GM12891 (cell line): ENCODE measurements around the gene CNPY1.

Source experiments
- DNase-seq: peaks from one replicate; pipeline ENCODE4 v3.0.0; 2011; ENCODE audit warnings: low spot score; ENCODE audit not compliant: insufficient read length
- FAIRE-seq: peaks from 2 replicates; lab custom pipeline; 2011; peaks lifted over from hg19 to GRCh38; lab: Jason Lieb, UNC
- PAX5 ChIP-seq: IDR thresholded peaks from 2 replicates; pipeline ENCODE4 v1.6.1; 2011; ENCODE audit warnings: low read length, moderate library complexity, mild to moderate bottlenecking; ENCODE audit not compliant: insufficient read depth, severe bottlenecking
- POLR2A ChIP-seq: IDR thresholded peaks from 2 replicates; pipeline ENCODE4 v1.6.1; 2011; ENCODE audit warnings: low read depth, low read length, control low read depth
- POLR2AphosphoS5 ChIP-seq: IDR thresholded peaks from 2 replicates; pipeline ENCODE4 v1.6.1; 2011; ENCODE audit warnings: low read depth, low read length, control low read depth
- POU2F2 ChIP-seq: IDR thresholded peaks from 2 replicates; pipeline ENCODE4 v1.6.1; 2011; ENCODE audit warnings: low read depth, mild to moderate bottlenecking, control low read depth, low read length, moderate library complexity
- SPI1 ChIP-seq: IDR thresholded peaks from 2 replicates; pipeline ENCODE4 v1.6.1; 2011; ENCODE audit warnings: low read depth, low read length, control low read depth
- TAF1 ChIP-seq: IDR thresholded peaks from 2 replicates; pipeline ENCODE4 v1.6.1; 2011; ENCODE audit warnings: low read depth, low read length, control low read depth

Gene CNPY1

DNA sequence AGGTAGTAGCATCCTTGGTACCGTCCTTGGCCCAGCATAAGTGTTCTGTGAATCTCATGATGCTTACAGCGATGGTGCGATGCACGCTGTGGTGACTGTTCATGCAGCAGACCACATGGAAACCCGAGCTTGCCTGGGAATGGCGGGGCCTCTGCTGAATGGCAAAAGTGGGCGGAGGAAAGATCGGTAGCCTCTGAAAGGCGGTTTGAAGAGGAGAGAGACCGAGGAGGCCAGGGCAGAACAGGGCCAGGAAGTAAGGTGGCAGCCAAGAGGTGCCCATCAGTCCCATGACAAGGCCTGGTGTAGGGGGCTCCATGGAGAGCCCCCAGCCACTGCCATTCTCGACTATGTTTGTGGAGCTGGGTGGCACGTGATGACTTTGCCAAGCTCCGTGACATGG, 33.2 kb upstream of the CNPY1 start:
- no peak for TF ChIP-seq POLR2A
- TF ChIP-seq SPI1, result no peak
- no peak for TF ChIP-seq TAF1
- no peak for TF ChIP-seq PAX5
- TF ChIP-seq POLR2AphosphoS5, result no peak
- TF ChIP-seq POU2F2, result no peak

DNA sequence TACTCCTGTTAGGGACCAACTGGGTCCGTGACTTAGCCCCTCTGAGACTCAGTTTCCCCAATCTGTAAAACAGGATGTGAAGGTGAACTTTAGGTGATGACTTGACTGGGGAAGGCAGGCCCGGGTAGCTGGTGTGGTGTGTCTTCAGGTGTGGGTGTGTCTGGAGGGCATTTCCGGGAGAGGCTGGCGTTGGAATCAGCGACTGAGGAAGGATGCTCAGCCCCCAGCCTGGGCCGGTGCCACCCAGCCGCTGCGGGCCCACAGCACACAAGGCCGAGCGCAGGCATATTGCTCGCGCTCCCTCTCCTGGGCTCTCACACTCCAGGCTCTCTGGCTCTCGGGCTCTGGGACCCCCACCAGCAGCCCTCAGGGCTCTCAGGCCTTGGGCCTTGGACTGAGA, 31.7 kb upstream of the CNPY1 start:
- no peak for DNase-seq
- TF ChIP-seq POU2F2, result no peak
- TF ChIP-seq PAX5, result no peak
- no peak for TF ChIP-seq SPI1
- TF ChIP-seq POLR2AphosphoS5, result no peak
- TF ChIP-seq POLR2A, result no peak
- no peak for TF ChIP-seq TAF1
- no peak for FAIRE-seq

More for the DNA sequence above, 33.2 kb upstream of the CNPY1 start:
- FAIRE-seq (no peak), DNase-seq (no peak)

DNA sequence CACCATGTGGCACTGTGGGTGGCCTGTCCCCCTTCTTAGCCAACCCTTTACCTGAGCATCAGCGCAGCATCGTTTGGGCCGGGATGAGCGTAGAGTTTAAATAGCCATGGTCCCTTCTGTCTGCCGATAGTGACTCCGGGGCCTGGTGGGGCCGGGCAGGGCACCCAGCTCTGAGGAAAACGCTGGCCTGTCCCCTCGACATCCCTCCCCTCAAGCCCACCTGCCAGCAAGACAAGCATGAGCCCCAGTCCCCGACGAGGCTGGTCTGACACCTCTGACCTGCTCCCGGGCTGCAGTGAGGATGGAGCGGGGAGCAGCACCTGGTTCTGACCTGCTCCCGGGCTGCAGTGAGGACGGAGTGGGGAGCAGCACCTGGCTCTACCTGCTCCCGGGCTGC, 31.1 kb upstream of the CNPY1 start:
- no peak for TF ChIP-seq SPI1
- TF ChIP-seq TAF1, result no peak
- no peak for TF ChIP-seq POLR2A
- no peak for TF ChIP-seq PAX5
- no peak for TF ChIP-seq POLR2AphosphoS5
- TF ChIP-seq POU2F2, result no peak
- DNase-seq (no peak), FAIRE-seq (no peak)

DNA sequence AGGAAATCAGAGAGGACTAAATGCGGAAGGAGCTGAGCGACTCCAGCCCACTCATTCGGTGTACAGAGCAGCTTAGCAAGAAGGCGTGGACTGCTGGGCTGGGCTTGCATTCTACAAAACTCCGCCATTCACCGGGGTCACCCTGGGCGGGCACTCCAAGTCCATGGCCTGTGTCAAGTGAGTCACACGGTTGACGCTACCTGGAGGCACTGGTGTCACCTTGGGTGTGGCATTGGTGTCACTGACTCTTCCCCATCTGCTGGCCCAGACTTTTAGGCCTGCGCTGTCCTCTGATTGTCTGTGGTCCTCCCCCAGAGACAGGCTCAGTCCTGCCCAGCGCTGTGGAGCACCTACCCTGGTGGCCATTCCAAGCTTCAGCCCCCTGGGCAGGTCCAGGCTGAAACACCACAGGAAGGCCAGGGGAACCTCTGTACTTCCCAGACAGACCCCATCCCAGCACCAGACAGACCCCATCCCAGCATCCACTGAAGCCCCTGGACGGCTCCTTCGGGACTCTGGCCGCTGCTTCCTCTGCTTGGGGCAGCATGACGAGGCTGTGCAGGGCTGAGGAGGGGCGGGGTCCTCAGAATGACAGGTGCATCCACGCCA, 30.6 kb upstream of the CNPY1 start:
- no peak for DNase-seq
- TF ChIP-seq POU2F2, result no peak
- TF ChIP-seq PAX5, result no peak
- no peak for TF ChIP-seq POLR2AphosphoS5
- no peak for TF ChIP-seq POLR2A
- no peak for TF ChIP-seq TAF1
- TF ChIP-seq SPI1, result no peak
- FAIRE-seq, result no peak

DNA sequence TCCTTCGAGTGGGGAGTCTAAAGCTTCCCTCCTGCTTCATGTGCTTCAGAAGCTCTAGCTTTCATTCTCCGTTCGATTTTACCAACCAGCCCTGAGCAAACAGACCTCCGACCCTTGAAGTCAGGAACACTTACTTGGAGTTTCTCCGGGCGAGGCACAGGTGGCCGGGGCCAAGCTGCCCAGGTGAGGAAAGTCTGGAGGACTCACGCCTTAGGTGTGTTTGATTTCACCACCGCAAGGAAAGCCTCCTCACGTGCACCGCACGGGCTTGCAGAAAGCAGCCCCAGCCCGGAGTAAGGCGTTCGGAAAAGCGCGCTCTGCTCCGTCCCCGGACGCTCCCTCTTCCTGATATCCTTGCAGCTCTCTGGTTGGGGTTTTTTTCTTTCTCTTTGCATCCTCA, 30.1 kb upstream of the CNPY1 start:
- FAIRE-seq, result no peak

DNA sequence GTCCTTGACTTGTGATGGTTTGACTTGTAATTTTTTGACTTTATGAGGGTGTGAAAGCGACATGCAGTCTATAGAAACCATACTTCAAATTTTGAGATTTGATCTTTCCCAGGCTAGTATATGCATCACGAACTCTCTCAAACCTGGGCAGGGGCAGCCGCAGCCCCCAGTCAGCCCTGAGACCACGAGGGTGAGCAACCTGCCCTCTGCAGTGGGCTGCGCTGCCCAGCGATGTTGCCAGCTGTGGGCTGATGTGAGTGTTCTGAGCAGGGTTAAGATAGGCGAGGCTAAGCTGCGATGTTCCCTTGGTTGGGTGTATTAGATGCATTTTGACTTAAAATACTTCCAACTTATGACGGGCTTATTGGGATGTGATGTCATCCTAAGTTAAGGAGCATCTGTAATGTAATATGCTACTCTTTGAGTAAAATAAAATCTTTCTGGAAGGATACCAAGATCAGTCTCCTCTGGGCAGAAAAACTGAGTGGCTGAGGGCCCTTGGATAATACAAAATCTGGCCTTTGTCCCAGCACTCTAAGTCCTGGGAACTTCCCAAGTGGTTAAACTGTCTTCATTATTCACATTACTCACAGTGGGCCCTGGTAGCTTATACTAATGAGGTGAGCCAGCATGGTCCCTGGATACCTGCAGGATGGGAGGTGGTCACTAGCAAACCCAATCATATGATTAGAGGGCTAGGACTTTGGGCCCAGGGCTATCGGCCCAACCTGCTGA, 28.4 kb upstream of the CNPY1 start:
- no peak for FAIRE-seq
- TF ChIP-seq POLR2A, result no peak
- no peak for TF ChIP-seq PAX5
- no peak for TF ChIP-seq POLR2AphosphoS5
- no peak for TF ChIP-seq POU2F2
- no peak for TF ChIP-seq SPI1
- no peak for TF ChIP-seq TAF1
- no peak for DNase-seq

More for the DNA sequence above, 30.1 kb upstream of the CNPY1 start:
- no peak for DNase-seq
- TF ChIP-seq PAX5 (no peak), POU2F2 (no peak), POLR2A (no peak), POLR2AphosphoS5 (no peak), SPI1 (no peak), TAF1 (no peak)

DNA sequence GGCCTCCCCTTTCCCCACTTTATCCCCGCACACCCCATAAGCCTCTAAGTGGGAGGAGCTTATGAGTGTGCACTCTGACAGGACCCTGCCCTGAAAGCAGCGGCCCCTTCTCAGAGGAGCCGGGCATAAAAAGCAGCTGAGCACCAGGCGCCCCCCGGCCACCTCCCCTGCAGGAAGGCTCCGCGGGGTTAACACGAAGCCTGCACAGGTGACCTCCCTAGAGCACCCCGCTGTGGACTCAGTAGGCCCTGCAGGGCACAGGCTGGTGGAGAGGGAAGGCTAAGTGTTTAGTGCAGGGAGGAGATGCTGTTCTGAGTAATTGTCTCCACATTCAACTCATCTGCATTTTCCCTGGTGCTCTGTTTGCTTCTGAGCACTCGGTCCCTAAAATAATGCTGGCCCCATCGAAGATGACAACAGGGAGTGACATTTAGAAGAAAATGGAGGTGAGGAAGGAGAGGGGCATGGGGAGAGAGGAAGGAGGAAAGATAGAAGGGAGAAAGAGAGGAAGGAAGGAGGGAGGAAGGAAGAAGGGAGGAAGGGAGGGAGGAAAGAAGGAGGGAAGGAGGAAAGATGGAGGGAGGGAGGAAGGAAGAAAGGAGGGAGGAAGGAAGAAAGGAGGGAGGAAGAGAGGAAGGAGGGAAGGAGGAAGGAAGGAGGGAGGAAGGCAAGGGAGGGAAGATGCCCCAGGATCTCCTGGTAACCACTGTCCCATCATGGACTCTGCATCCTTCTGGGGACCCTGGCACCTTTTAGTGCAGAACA, 25.4 kb upstream of the CNPY1 start:
- FAIRE-seq, result no peak
- no peak for DNase-seq
- TF ChIP-seq PAX5, result no peak
- TF ChIP-seq POU2F2, result no peak
- TF ChIP-seq POLR2A, result no peak
- no peak for TF ChIP-seq SPI1
- no peak for TF ChIP-seq POLR2AphosphoS5
- TF ChIP-seq TAF1, result no peak

DNA sequence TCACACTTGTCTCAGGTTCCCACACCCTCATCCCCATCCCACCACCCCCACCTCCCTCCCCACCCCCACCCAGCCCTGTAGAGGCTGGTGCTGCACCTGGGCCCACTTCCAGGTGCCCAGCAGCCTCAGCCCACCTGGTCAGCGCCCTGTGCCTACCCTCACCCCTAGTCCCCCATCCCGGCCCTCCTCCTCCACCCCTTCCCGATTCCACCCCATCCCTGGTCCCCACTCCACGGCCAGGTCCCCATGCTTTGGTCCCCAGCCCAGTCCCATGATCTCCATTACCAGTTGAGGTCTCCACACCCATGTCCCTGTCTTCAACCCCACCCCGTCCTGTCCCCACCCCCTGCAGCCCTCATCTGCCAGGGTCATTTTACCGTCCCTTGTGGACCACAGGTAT, 24.6 kb upstream of the CNPY1 start:
- DNase-seq (no peak), FAIRE-seq (no peak)
- TF ChIP-seq TAF1 (no peak), SPI1 (no peak), PAX5 (no peak), POLR2AphosphoS5 (no peak), POU2F2 (no peak), POLR2A (no peak)

DNA sequence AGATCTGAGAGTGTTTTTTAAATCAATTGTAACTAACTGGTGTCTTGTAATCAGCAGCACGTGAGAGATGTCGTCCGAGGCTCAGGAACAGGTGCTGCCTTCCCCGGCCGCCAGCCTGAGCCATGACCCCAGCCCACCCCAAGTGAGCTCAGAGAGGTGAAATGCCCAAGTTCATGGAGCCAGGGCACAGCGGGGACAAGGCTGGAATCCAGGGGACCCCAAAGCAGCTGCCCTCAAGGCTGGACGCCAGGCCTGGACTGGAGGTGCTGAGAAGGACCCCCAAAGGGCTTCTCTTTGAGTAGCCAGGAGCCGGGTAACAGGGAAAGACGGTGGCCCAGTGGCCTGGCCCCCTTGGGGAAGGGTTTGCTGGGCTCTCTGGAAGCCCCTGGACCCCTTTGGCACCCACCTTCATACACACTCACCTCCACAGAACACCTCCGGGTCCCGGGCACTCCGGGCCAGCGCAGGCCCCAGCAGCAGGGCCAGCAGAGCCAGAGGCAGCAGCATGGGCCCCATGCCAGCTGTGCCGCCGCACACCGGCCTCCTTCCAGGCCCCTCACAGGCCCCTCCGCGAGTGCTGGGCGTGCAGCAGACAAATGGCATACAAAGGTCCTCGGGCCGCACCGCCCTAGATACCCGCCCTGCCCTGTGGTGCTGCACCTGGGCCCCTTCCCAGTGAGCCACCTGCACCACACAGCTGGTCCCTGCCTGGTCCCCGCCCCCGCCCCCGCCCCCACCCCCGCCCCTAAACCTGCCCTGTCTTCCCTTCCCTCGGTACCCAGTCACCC, 24.0 kb upstream of the CNPY1 start:
- FAIRE-seq, result no peak
- TF ChIP-seq POLR2A (no peak), TAF1 (no peak), PAX5 (no peak), POU2F2 (no peak), SPI1 (no peak), POLR2AphosphoS5 (no peak)
- DNase-seq, result no peak
